ENCODE measurements around the gene ZNF862. TPM values are rescaled to one million over a fixed set of nuclear protein-coding genes. Genes with fewer than 3 reads are reported as not detected.
A peak's percentile ranks its signal among the peaks of the same experiment; 100 is the strongest.

ZNF862 gene
- total RNA-seq, 4 donors from 2014 or later: 18.4 to 61.1 (median 22.1) TPM

GRCh38 chr7:149866779-149867447 lies 28.7 kb downstream of the ZNF862 start:
- DNase-seq (ENCODE audit: low spot score in 2 of 2): peak in 1 of 2 donors; percentile 55
- Histone ChIP-seq H3K4me1 (peaks cover 5% of the 10 kb centered on the region), H3K9me3 (no peaks in the 10 kb centered on the region), H3K27ac (no peak overlapping the region), H3K27me3 (no peaks in the 10 kb centered on the region), H3K36me3 (peaks cover 40% of the 10 kb centered on the region), H3K4me3 (no peak overlapping the region)
- 44% methylated on average over 11 of the region's 11 CpGs for WGBS
- TF ChIP-seq POLR2AphosphoS5 (IDR thresholded peaks at IDR 0.05): no peak
- no peak for TF ChIP-seq EP300 (IDR thresholded peaks at IDR 0.05)
- TF ChIP-seq CTCF (IDR thresholded peaks at IDR 0.05): no peak

- TF ChIP-seq EP300 (IDR thresholded peaks at IDR 0.05): no peak
- TF ChIP-seq CTCF (IDR thresholded peaks at IDR 0.05): no peak
- no peak for TF ChIP-seq POLR2AphosphoS5 (IDR thresholded peaks at IDR 0.05)
- TF ChIP-seq POLR2A (IDR thresholded peaks at IDR 0.05): no peak
- H3K27ac ChIP-seq: no peak overlapping the region
Measured at GRCh38 chr7:149867762-149868622, 29.8 kb downstream of the ZNF862 start.

GRCh38 chr7:149868623-149869290 lies 30.6 kb downstream of the ZNF862 start:
- Histone ChIP-seq H3K36me3 (peaks cover 24% of the 10 kb centered on the region), H3K4me3 (no peak overlapping the region), H3K27ac (no peak overlapping the region), H3K9me3 (no peaks in the 10 kb centered on the region), H3K4me1 (peaks cover 22% of the 10 kb centered on the region), H3K27me3 (no peaks in the 10 kb centered on the region)
- peak in 1 of 2 donors; percentile 72 for DNase-seq (ENCODE audit: low spot score in 2 of 2)
- WGBS: 76% methylated on average over 5 of the region's 7 CpGs
- TF ChIP-seq CTCF (IDR thresholded peaks at IDR 0.05) (no peak), POLR2AphosphoS5 (IDR thresholded peaks at IDR 0.05) (no peak), POLR2A (IDR thresholded peaks at IDR 0.05) (no peak), EP300 (IDR thresholded peaks at IDR 0.05) (no peak)

More at GRCh38 chr7:149867762-149868622, 29.8 kb downstream of the ZNF862 start:
- 85% methylated on average over 21 of the region's 25 CpGs for WGBS
- Histone ChIP-seq H3K4me1 (peaks cover 16% of the 10 kb centered on the region), H3K9me3 (no peaks in the 10 kb centered on the region), H3K27me3 (no peaks in the 10 kb centered on the region), H3K36me3 (peaks cover 29% of the 10 kb centered on the region), H3K4me3 (no peak overlapping the region)
- DNase-seq (ENCODE audit: low spot score in 2 of 2): peak in 1 of 2 donors; percentile 49

GRCh38 chr7:149869291-149869650 lies 31.1 kb downstream of the ZNF862 start:
- peaks cover 19% of the 10 kb centered on the region for H3K36me3 ChIP-seq
- peak in 1 of 2 donors; percentile 61 for DNase-seq (ENCODE audit: low spot score in 2 of 2)
- TF ChIP-seq POLR2AphosphoS5 (IDR thresholded peaks at IDR 0.05): no peak
- no peak for TF ChIP-seq EP300 (IDR thresholded peaks at IDR 0.05)
- TF ChIP-seq POLR2A (IDR thresholded peaks at IDR 0.05): no peak
- H3K9me3 ChIP-seq: no peaks in the 10 kb centered on the region
- H3K4me1 ChIP-seq: peaks cover 27% of the 10 kb centered on the region
- 85% methylated on average over 5 of the region's 5 CpGs for WGBS
- H3K4me3 ChIP-seq: no peak overlapping the region
- H3K27me3 ChIP-seq: no peaks in the 10 kb centered on the region
- H3K27ac ChIP-seq: no peak overlapping the region

GRCh38 chr7:149869867-149870266 lies 31.7 kb downstream of the ZNF862 start:
- Histone ChIP-seq H3K9me3 (no peaks in the 10 kb centered on the region), H3K4me3 (no peak overlapping the region), H3K27ac (no peak overlapping the region), H3K27me3 (no peaks in the 10 kb centered on the region), H3K4me1 (peaks cover 33% of the 10 kb centered on the region), H3K36me3 (peaks cover 13% of the 10 kb centered on the region)
- TF ChIP-seq POLR2A (IDR thresholded peaks at IDR 0.05) (no peak), EP300 (IDR thresholded peaks at IDR 0.05) (no peak), POLR2AphosphoS5 (IDR thresholded peaks at IDR 0.05) (no peak), CTCF (IDR thresholded peaks at IDR 0.05) (no peak)
- DNase-seq (ENCODE audit: low spot score in 2 of 2): no peak
- WGBS: 86% methylated on average over 6 of the region's 6 CpGs
